H1 (cell line): Measurements from ENCODE around the gene ZNF500. TPM values are rescaled to one million over a fixed set of nuclear protein-coding genes. Genes with fewer than 3 reads are reported as not detected.

Source experiments
- CTCF ChIA-PET: fragments of 300-600 bp; sonication (Branson Sonifier 250); formaldehyde crosslinking; loops from one replicate; lab custom pipeline; 2021; ENCODE audit not compliant: partially characterized antibody; lab: Charles Lee
- POLR2A ChIA-PET: fragments of 300-600 bp; sonication (Branson Sonifier 250); formaldehyde crosslinking; loops from one replicate; lab custom pipeline; 2021; ENCODE audit warnings: inconsistent platforms; ENCODE audit not compliant: partially characterized antibody; lab: Charles Lee
- DNase-seq, 2 experiments: peaks; one replicate each; pipeline versions ENCODE4 v3.0.0 to v3.0.0-alpha.2; 2010 to 2022; ENCODE audit warnings: low spot score in 2 of 2, low read depth in 1 of 2, mixed read lengths in 1 of 2
- FAIRE-seq: peaks from 2 replicates; lab custom pipeline; 2011; peaks lifted over from hg19 to GRCh38; lab: Jason Lieb, UNC
- H2AFZ ChIP-seq: 2 replicates; pipeline ENCODE4 v1.8.1; 2012; ENCODE audit warnings: low read length, inconsistent platforms
- H2AK5ac ChIP-seq: 2 replicates; pipeline ENCODE4 v1.6.1; 2013; ENCODE audit warnings: low read depth, low read length
- H2BK120ac ChIP-seq: replicated peaks from 2 replicates; pipeline ENCODE3; 2013; ENCODE audit warnings: low read depth, low read length, inconsistent platforms
- H2BK12ac ChIP-seq: 2 replicates; pipeline ENCODE4 v1.6.1; 2013; ENCODE audit warnings: low read depth, low read length
- H2BK15ac ChIP-seq: 2 replicates; pipeline ENCODE4 v1.6.1; 2013; ENCODE audit warnings: low read length
- H2BK20ac ChIP-seq: 2 replicates; pipeline ENCODE4 v1.6.1; 2013; ENCODE audit warnings: low read length
- H2BK5ac ChIP-seq: 2 replicates; pipeline ENCODE4 v1.6.1; 2013; ENCODE audit warnings: low read depth, low read length
- H3K14ac ChIP-seq: 2 replicates; pipeline ENCODE4 v1.6.1; 2013; ENCODE audit warnings: inconsistent platforms; ENCODE audit not compliant: insufficient read length
- H3K18ac ChIP-seq: 2 replicates; pipeline ENCODE4 v1.6.1; 2013; ENCODE audit warnings: low read length; ENCODE audit errors: extremely low read depth
- H3K23ac ChIP-seq: 2 replicates; pipeline ENCODE4 v1.6.1; 2013; ENCODE audit warnings: inconsistent platforms; ENCODE audit not compliant: insufficient read length
- H3K23me2 ChIP-seq: 2 replicates; pipeline ENCODE4 v1.6.1; 2013; ENCODE audit warnings: low read depth, low read length
- H3K27ac ChIP-seq: 2 replicates; pipeline ENCODE4 v1.6.1; 2011; ENCODE audit warnings: low read depth, low read length, inconsistent platforms
- H3K27me3 ChIP-seq, 4 experiments: replicated peaks in 1 of 4; 1 replicate in 1 of 4; 2 replicates in 3 of 4; pipeline versions ENCODE4 v1.6.1 to v1.8.1; 2011 to 2013; ENCODE audit warnings: low read length in 3 of 4, mild to moderate bottlenecking in 3 of 4, inconsistent platforms in 2 of 4, mixed read lengths in 2 of 4, moderate library complexity in 1 of 4; ENCODE audit not compliant: control insufficient read depth in 3 of 4, insufficient read depth in 3 of 4; ENCODE audit errors: extremely low read depth in 1 of 4
- H3K36me3 ChIP-seq, 4 experiments: 2 replicates each; pipeline versions ENCODE4 v1.6.1 to v1.8.1; 2011 to 2013; ENCODE audit warnings: mild to moderate bottlenecking in 4 of 4, low read length in 3 of 4, moderate library complexity in 2 of 4, control low read depth in 1 of 4, inconsistent platforms in 1 of 4; ENCODE audit not compliant: insufficient read depth in 4 of 4, control insufficient read depth in 2 of 4
- H3K4ac ChIP-seq: replicated peaks from 2 replicates; pipeline ENCODE3; 2013; ENCODE audit warnings: low read length, low read depth, mixed read lengths, inconsistent platforms; ENCODE audit not compliant: insufficient read length
- H3K4me1 ChIP-seq, 4 experiments: replicated peaks in 1 of 4; 1 replicate in 1 of 4; 2 replicates in 3 of 4; pipeline versions ENCODE4 v1.6.1 to v1.8.1; 2011 to 2013; ENCODE audit warnings: low read length in 3 of 4, inconsistent platforms in 2 of 4, mixed read lengths in 1 of 4; ENCODE audit not compliant: insufficient read depth in 4 of 4, control insufficient read depth in 3 of 4
- H3K4me2 ChIP-seq, 2 experiments: 2 replicates each; pipeline versions ENCODE4 v1.6.1 to v1.8.1; 2011 to 2013; ENCODE audit warnings: low read depth in 2 of 2, low read length in 2 of 2, control low read depth in 1 of 2, inconsistent platforms in 1 of 2, mild to moderate bottlenecking in 1 of 2; ENCODE audit not compliant: insufficient read depth in 1 of 2
- H3K4me3 ChIP-seq, 4 experiments: fragments of 200-600, 300-600 bp in 1 of 4; sonication (generic), shearing (Covaris generic), sonication (Bioruptor Twin) in 1 of 4; 2 replicates each; pipeline versions ENCODE4 v1.5.1 to v1.8.1; 2011 to 2016; ENCODE audit warnings: low read length in 4 of 4, low read depth in 3 of 4, control low read depth in 2 of 4, inconsistent platforms in 2 of 4, mild to moderate bottlenecking in 2 of 4, mixed read lengths in 1 of 4, moderate library complexity in 1 of 4; ENCODE audit not compliant: insufficient read depth in 2 of 4; ENCODE audit errors: extremely low read depth in 1 of 4
- H3K56ac ChIP-seq: replicated peaks from 2 replicates; pipeline ENCODE3; 2013; ENCODE audit warnings: low read depth, mild to moderate bottlenecking, mixed read lengths, low read length, inconsistent platforms; ENCODE audit not compliant: insufficient read length
- H3K79me1 ChIP-seq: 2 replicates; pipeline ENCODE4 v1.6.1; 2013; ENCODE audit warnings: low read depth, low read length, control low read depth
- H3K79me2 ChIP-seq, 2 experiments: 2 replicates each; pipeline versions ENCODE4 v1.6.1 to v1.8.1; 2012 to 2013; ENCODE audit warnings: low read length in 2 of 2, mild to moderate bottlenecking in 2 of 2, inconsistent platforms in 1 of 2; ENCODE audit not compliant: insufficient read depth in 2 of 2, control insufficient read depth in 1 of 2
- H3K9ac ChIP-seq, 4 experiments: replicated peaks in 1 of 4; 1 replicate in 1 of 4; 2 replicates in 3 of 4; pipeline versions ENCODE4 v1.6.1 to v1.8.1; 2011 to 2013; ENCODE audit warnings: low read depth in 3 of 4, low read length in 3 of 4, control low read depth in 2 of 4, mild to moderate bottlenecking in 2 of 4, moderate library complexity in 2 of 4, inconsistent platforms in 1 of 4; ENCODE audit errors: extremely low read depth in 1 of 4
- H3K9me3 ChIP-seq, 2 experiments: 2 replicates each; pipeline versions ENCODE4 v1.6.1 to v1.8.1; 2012 to 2013; ENCODE audit warnings: mild to moderate bottlenecking in 2 of 2, moderate library complexity in 2 of 2, control low read depth in 1 of 2, inconsistent platforms in 1 of 2, low read depth in 1 of 2, low read length in 1 of 2, mixed read lengths in 1 of 2; ENCODE audit not compliant: insufficient read depth in 2 of 2
- H4K20me1 ChIP-seq, 2 experiments: replicated peaks in 1 of 2; 2 replicates each; pipeline versions ENCODE3 to v1.8.1; 2011 to 2013; ENCODE audit warnings: inconsistent platforms in 2 of 2, low read length in 2 of 2, mild to moderate bottlenecking in 1 of 2; ENCODE audit not compliant: insufficient read depth in 2 of 2, control insufficient read depth in 1 of 2
- H4K5ac ChIP-seq: 2 replicates; pipeline ENCODE4 v1.6.1; 2013; ENCODE audit warnings: low read length, low read depth, mixed read lengths, inconsistent platforms; ENCODE audit not compliant: insufficient read length
- H4K8ac ChIP-seq: 2 replicates; pipeline ENCODE4 v1.8.0; 2013; ENCODE audit warnings: mild to moderate bottlenecking, moderate library complexity, low read length, inconsistent platforms; ENCODE audit not compliant: insufficient read depth; ENCODE audit errors: extremely low read depth
- H4K91ac ChIP-seq: replicated peaks from 2 replicates; pipeline ENCODE3; 2013; ENCODE audit warnings: low read length, mixed read lengths, inconsistent platforms; ENCODE audit not compliant: insufficient read length
- BCL11A ChIP-seq, 2 experiments: IDR thresholded peaks; one replicate each; pipeline ENCODE4 v1.6.1; 2011; ENCODE audit warnings: low read depth in 2 of 2, low read length in 2 of 2, mild to moderate bottlenecking in 2 of 2
- GTF2F1 ChIP-seq: IDR thresholded peaks from 2 replicates; pipeline ENCODE4 v1.6.1; 2012; ENCODE audit warnings: low read depth, low read length, improper control_type of control experiment, borderline replicate concordance
- WGBS, 2 experiments: shearing (Covaris generic) in 1 of 2; methylation state at CpG; one replicate each; pipeline versions ENCODE4 v1.1.6 to v1.1.7; 2013 to 2015; ENCODE audit warnings: low lambda C conversion rate in 2 of 2, mixed read lengths in 2 of 2, inconsistent platforms in 1 of 2, low coverage in 1 of 2, missing lambda C conversion rate in 1 of 2; ENCODE audit not compliant: insufficient replicate concordance in 2 of 2, insufficient coverage in 1 of 2, insufficient read length in 1 of 2; ENCODE audit errors: extremely low coverage in 1 of 2, missing lambda C conversion rate in 1 of 2; 5-methylcytosine and 5-hydroxymethylcytosine counted together
- polyA plus RNA-seq, 7 experiments: library from polyadenylated mRNA; depleted of rRNA in 3 of 7; stranded (reverse) in 5 of 7; unstranded in 2 of 7; fragments of >200 nt in 5 of 7; fragments of 200-250 nt in 2 of 7; gene quantifications; 1 replicate in 5 of 7; 2 replicates in 1 of 7; 4 replicates in 1 of 7; pipeline versions ENCODE4 v1.2.1 to v1.2.3, GENCODE V29; 2011 to 2013; ENCODE audit warnings: missing spikeins in 2 of 7, mixed read lengths in 2 of 7
- total RNA-seq: library from RNA; stranded (reverse); fragmentation: NEBNext Ultra II Directional; extraction: Animal tissue kit (Norgen Biotek cat#: 25700); gene quantifications from 2 replicates; pipeline ENCODE4 v1.2.1, GENCODE V29; 2021

ZNF500 gene
- total and polyA plus RNA-seq, 2 of the 8 experiments (the other 6 are each of a cell fraction or from before 2014, with no cell fraction given): 10.3 to 10.4 TPM

GRCh38 chr16:4733747-4734062, 33.3 kb downstream of the ZNF500 start:
- Histone ChIP-seq H2BK12ac (no peak overlapping the region), H3K4me3 (peak overlapping the region; percentile 59 to 97 (median 92)), H3K79me1 (peaks cover 5% of the 10 kb centered on the region; the same call in 1 of the 2 replicates), H2AFZ (peak overlapping the region; percentile 82; the same call in 1 of the 2 replicates), H3K27ac (peak overlapping the region; percentile 59; the same call in 1 of the 2 replicates), H2BK15ac (no peak overlapping the region), H3K23ac (no peak overlapping the region), H2BK120ac (no peak overlapping the region), H4K20me1 (peaks cover 0 to 2% of the 10 kb centered on the region in 2 experiments), H3K79me2 (peaks cover 4 to 26% of the 10 kb centered on the region in 2 experiments; a peak in 3 of 4 replicates), H3K36me3 (peaks cover 3 to 11% (median 4%) of the 10 kb centered on the region in 4 experiments; a peak in 6 of 8 replicates), H4K5ac (peak overlapping the region; percentile 85), H3K18ac (peak overlapping the region; percentile 71; the same call in 1 of the 2 replicates), H3K9me3 (no peaks in the 10 kb centered on the region), H4K91ac (no peak overlapping the region), H3K4me1 (peaks cover 0 to 4% (median 0%) of the 10 kb centered on the region in 4 experiments; a peak in 2 of 7 replicates), H3K14ac (no peak overlapping the region), H3K27me3 (peaks cover 0 to 4% (median under 1%) of the 10 kb centered on the region in 4 experiments; a peak in 2 of 7 replicates), H3K9ac (peak overlapping the region; percentile 5 to 82 (median 78); a peak in 6 of 7 replicates), H2AK5ac (no peak overlapping the region), H3K4ac (peak overlapping the region; percentile 54), H4K8ac (peak overlapping the region; percentile 42), H3K56ac (peak overlapping the region; percentile 62), H2BK20ac (no peak overlapping the region), H2BK5ac (peak overlapping the region; percentile 71; the same call in 1 of the 2 replicates), H3K4me2 (peak overlapping the region; percentile 85 to 92), H3K23me2 (peaks cover 10% of the 10 kb centered on the region; the same call in 1 of the 2 replicates)
- ChIA-PET POLR2A (interaction anchor here (0.7 to 5.0 kb wide), 20 partner anchors 9 to 202 kb away, joined by 3 to 30 read pairs (median 4); partner anchors contain the start of genes GLYR1, NUDT16L1, ROGDI and UBN1), CTCF (interaction anchor here (1.1 to 2.3 kb wide), 7 partner anchors 11 to 163 kb away, joined by 3 to 9 read pairs (median 4); partner anchors contain the start of gene NUDT16L1)
- WGBS, 2 experiments: 2% methylated on average over 19 of the region's 19 CpGs; no CpG with 5 or more reads in 1 of the 2 experiments
- FAIRE-seq (no peak), DNase-seq (no peak)
- no peak for TF ChIP-seq BCL11A (IDR thresholded peaks at IDR 0.05; ENCODE audit: low read depth in 2 of 2, low read length in 2 of 2)
- TF ChIP-seq GTF2F1: no peak
